M059J (cell line): ENCODE data around the gene A2M. TPM values are rescaled to one million over a fixed set of nuclear protein-coding genes. Genes with fewer than 3 reads are reported as not detected.

Source experiments
- DNase-seq: peaks from one replicate; pipeline ENCODE4 v3.0.0-alpha.2; 2012; ENCODE audit warnings: low read depth
- total RNA-seq: library from RNA; depleted of rRNA; stranded (reverse); fragments of >200 nt; shearing (Covaris generic); gene quantifications from 2 replicates; pipeline ENCODE4 v1.2.3, GENCODE V29; 2014

The A2M gene
- total RNA-seq, 1 experiment from 2014 or later: 3.1 TPM

DNA sequence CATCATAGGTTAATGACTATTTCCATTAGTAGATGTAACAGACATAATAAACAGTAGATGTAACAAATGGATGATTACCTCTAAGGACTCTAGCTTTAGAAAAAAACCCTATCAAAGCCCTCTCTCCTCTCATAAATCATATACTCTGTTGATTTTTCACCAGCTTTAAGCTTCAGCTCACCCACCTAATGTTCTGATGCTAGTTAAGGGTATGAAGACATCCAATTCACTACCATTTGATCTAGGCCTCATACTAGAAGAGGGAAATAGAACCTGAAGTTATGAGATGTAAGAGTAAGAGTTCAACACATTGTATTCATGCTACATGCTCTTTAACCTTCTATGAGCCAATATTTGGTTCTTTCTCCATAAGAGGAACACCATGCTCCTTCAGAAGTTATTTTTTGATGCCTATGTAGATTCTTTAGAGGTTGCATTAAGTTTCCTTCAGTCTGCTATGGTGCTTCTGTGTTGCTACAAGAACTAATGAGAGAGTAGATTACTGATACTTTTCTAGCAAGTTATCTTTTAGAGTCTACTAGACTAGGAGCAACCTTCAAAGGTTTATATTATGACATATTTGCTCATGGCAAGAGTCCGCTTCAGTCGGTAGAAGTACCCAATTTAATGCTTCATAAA, 16.0 kb downstream of the A2M start:
- no peak for DNase-seq

GRCh38 chr12:9098463-9099026, 17.2 kb downstream of the A2M start:
- DNase-seq: no peak

DNA sequence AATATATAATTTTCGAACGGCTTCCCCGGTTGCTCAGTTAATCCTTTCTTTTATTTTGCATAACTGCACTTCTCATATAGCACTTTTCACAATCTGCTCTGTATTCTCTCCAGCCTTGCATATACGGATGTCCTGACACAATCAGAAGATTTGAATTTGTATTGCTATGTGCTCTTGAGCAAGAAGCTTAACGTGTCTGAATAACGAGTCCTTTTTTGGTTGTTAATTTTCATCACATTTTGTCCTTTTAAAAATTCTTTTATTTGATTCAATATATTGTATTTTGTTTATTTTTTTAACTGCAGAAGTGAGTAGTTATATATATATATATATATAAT, 17.6 kb downstream of the A2M start:
- no peak for DNase-seq

DNA sequence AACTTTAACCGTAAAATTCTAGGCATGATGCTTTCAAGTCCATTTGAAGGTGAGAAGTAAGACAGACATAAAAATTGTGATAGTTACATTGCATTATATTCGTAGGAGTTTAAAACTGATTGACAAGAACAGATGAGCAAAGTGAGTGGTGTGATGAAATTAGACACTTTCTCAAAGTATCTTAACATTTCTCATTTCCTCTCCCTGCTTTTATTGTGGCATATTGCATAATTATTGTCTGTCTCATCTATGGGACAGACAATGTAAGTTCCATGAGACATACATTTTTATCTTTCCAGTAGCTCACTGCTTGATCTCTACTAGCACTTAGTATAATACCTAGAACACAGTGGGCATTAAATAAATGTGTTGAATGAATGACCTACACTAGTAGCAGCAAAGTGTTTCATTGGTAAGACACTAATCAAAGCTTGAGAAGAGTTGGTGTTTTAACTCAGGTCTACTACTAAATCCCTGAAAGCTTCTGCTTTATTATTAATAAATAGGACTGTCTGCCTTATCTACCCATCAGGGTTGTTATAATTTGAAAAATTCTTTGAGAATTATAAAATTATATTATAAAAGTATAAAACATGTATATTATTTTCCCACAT, 19.0 kb downstream of the A2M start:
- no peak for DNase-seq

- no peak for DNase-seq
Measured at GRCh38 chr12:9095322-9095721, 20.4 kb downstream of the A2M start.

- no peak for DNase-seq
Measured at GRCh38 chr12:9094512-9095206, 21.1 kb downstream of the A2M start.

- no peak for DNase-seq
Measured at GRCh38 chr12:9091891-9092598, 23.7 kb downstream of the A2M start.

DNA sequence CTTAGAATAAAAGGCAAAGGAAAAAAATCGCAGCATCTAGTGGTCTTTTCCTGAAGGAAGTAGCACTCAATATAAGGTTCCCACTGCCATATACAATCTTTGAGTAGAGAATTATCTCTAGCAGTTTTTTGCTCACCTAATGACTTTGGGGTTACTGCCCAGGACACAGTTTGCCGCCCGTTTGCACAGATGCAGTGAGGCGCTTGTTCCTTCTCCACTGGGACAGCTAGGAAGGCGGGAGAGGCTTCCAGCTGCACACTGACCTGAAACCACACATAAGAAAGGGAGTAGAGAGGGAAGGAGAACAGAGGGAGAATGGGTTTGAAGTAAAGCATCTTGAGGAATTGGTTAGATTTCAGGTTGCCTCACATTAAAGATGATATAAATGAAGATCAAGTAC, 25.5 kb downstream of the A2M start:
- no peak for DNase-seq

GRCh38 chr12:9087087-9087835, 28.5 kb downstream of the A2M start:
- DNase-seq: no peak

DNA sequence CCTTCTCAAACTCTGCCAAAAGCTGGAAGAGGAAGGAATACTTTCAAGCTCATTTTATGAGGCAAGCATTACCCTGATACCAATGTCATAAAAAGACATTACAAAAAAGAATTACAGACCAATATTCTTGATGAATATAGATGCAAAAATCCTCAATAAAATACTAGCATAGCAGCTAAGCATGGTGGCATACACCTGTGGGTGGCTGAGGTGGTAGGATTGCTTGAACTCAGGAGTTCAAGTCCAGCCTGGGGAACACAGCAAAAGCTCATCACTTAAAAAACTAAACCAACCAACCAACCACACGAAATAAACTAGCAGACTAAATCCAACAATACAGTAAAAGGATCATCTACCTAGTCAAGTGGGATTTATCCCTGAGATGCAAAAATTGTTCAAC, 29.6 kb downstream of the A2M start:
- no peak for DNase-seq

- DNase-seq: no peak
Measured at GRCh38 chr12:9084417-9084816, 31.3 kb downstream of the A2M start.

DNA sequence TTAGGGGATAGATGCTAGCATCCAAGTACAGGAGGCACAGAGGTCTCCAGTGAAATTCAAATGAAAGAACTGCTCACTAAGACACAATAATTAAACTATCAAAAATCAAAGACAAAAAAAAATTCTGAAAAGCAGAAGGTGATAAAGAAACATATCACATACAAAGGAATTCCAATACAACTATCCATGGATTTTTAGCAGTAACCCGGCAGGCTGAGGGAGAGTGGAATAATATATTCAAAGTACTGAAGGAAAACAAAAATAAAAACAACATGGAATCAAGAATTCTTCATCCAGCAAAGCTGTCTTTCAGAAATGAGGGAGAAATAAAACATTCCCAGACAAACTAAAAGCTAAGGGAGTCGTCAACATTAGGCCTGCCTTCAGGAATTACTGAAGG, 31.9 kb downstream of the A2M start:
- no peak for DNase-seq

GRCh38 chr12:9081667-9082427, 33.9 kb downstream of the A2M start:
- DNase-seq: no peak

DNA sequence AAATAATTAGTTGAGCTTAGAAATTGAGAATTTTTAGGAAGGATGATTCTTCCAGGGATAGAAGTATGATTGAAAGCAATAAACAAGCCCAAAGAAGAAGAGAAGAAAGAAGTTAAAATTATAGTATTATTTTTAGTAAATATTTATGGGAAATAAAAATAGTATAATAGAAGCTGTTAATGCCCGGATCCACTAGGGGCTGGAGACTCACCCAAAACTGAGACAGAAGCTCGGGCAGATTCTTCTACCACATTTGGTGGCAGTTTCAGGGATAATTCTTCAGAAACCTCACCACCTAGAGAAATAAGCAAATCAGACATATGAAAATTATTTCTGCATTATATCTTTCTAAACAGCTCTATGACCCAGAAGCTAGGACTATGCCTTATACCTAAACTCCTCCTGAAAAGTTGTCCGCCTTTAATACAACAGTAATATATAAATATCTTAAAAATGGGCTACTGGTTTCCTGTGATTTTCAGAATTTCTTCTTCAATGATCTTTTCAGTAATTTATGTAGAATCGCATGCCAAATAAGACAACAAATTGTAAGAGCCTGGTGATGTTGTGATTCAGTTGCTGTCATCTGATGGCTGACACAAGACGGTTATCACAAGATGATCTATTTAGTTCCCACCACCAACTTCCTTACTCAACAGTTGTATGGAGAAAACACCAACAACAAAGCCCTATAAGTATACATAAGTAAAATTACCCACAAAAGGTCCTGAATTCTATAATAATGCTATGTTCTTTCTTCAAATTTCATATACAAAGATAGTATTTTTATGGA, 35.6 kb downstream of the A2M start:
- DNase-seq: no peak

- no peak for DNase-seq
Measured at GRCh38 chr12:9079082-9079481, 36.6 kb downstream of the A2M start.

GRCh38 chr12:9077152-9078031, 38.3 kb downstream of the A2M start:
- DNase-seq: no peak

- DNase-seq: no peak
Measured at GRCh38 chr12:9076733-9077132, 39.0 kb downstream of the A2M start.

- DNase-seq: no peak
Measured at GRCh38 chr12:9075138-9075535, 40.6 kb downstream of the A2M start.

DNA sequence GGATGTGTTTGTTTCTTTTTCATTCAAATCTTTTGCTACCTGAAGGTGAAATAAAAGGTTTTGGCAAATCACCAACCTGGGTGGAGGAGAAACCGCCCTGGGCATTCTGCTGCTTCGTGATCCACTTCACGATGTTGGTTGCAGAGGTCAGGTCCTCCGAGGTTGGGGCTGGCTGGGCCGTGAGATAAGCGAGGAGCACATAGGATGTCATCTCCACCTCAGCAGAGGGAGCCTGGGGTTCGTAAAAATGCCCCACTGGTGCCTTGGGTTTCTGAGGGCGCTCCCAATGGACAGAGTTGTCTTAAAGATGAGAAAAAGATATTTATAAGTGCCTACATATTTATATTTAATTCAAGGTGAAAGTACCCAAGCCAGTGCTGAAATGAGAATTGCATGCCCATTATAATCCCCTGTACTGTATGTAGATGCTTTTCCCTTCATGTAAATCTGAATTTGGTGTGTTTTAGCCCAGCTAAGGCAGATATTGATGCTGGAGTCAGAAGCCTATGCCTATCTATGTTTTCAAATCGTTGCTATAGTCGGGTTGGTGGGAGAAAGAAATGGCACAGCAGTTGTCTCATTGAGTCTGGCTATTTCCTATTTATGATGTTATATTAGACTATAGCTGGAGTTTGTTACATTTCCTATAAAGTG, 41.1 kb downstream of the A2M start:
- no peak for DNase-seq
